GM06990 (cell line): ENCODE results near the gene KLF13.

Experiments
- DNase-seq: peaks from one replicate; pipeline ENCODE4 v3.0.0-alpha.2; 2011; ENCODE audit not compliant: insufficient read length; ENCODE audit errors: extremely low read depth
- H3K27me3 ChIP-seq: replicated peaks from 2 replicates; pipeline ENCODE4 v1.6.0; 2011; ENCODE audit warnings: low read length; ENCODE audit not compliant: control insufficient read depth, insufficient read depth
- H3K36me3 ChIP-seq: 2 replicates; pipeline ENCODE4 v1.5.1; 2011; ENCODE audit warnings: low read length; ENCODE audit not compliant: control insufficient read depth, insufficient read depth
- H3K4me3 ChIP-seq: replicated peaks from 2 replicates; pipeline ENCODE4 v1.5.1; 2011; ENCODE audit warnings: low read depth, mild to moderate bottlenecking, control low read depth, low read length
- CTCF ChIP-seq: IDR thresholded peaks from 2 replicates; pipeline ENCODE4 v1.5.1; 2011; ENCODE audit warnings: low read length, control low read depth, mild to moderate bottlenecking, inconsistent platforms; ENCODE audit not compliant: insufficient read depth, poor library complexity, severe bottlenecking

Gene KLF13

GRCh38 chr15:31326875-31327668, 437 bp downstream of the KLF13 start:
- Histone ChIP-seq H3K36me3 (peaks cover 6% of the 10 kb centered on the region), H3K27me3 (no peaks in the 10 kb centered on the region), H3K4me3 (peak overlapping the region; percentile 78)
- no peak for DNase-seq
- no peak for TF ChIP-seq CTCF

- DNase-seq: peak; percentile 78
- no peak for TF ChIP-seq CTCF
- H3K27me3 ChIP-seq: no peaks in the 10 kb centered on the region
- peaks cover 6% of the 10 kb centered on the region for H3K36me3 ChIP-seq
- H3K4me3 ChIP-seq: peak overlapping the region; percentile 78
Observed at GRCh38 chr15:31327669-31328427, 1.2 kb downstream of the KLF13 start.

- no peak for TF ChIP-seq CTCF
- DNase-seq: peak; percentile 73
- H3K36me3 ChIP-seq: peaks cover 6% of the 10 kb centered on the region
- peak overlapping the region; percentile 78 for H3K4me3 ChIP-seq
- H3K27me3 ChIP-seq: no peaks in the 10 kb centered on the region
Observed at GRCh38 chr15:31328428-31328968, 1.9 kb downstream of the KLF13 start.

- no peaks in the 10 kb centered on the region for H3K27me3 ChIP-seq
- TF ChIP-seq CTCF: no peak
- DNase-seq: peak; percentile 56
- H3K36me3 ChIP-seq: peaks cover 6% of the 10 kb centered on the region
- peak overlapping the region; percentile 78 for H3K4me3 ChIP-seq
Observed at GRCh38 chr15:31328969-31329639, 2.5 kb downstream of the KLF13 start.

DNA sequence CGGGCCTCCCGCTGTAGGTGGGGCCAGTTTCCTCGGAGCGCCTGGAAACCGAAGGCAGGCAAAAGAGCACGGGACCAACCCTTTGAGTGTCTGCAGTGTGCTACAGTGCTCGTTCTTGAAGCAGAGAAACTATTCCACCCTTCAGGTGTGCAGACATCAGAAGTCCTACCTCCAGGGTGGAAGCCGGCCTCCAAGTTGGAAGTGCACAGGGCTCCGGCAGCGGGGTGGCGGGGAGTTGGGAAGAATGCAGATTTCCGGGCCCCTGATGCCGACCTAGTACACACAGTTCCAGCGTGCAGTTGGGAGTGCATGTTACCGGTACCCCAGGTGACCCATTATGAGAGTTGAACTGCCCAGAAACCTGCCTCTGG, 3.0 kb downstream of the KLF13 start:
- peaks cover 6% of the 10 kb centered on the region for H3K36me3 ChIP-seq
- peak overlapping the region; percentile 78 for H3K4me3 ChIP-seq
- no peak for TF ChIP-seq CTCF
- no peak for DNase-seq
- H3K27me3 ChIP-seq: no peaks in the 10 kb centered on the region
